ENCODE data around the gene SNIP1. TPM values are rescaled to one million over a fixed set of nuclear protein-coding genes. Genes with fewer than 3 reads are reported as not detected.
A peak's percentile ranks its signal among the peaks of the same experiment; 100 is the strongest.
"Not testable (repeated sequence)": the region's sequence is repeated elsewhere in the genome, so short reads cannot be mapped to it uniquely, and the experiment has no call there.

Gene SNIP1
- total RNA-seq, 1 experiment from 2014 or later: 23.5 TPM

- DNase-seq: peak in 1 of 2 experiments; percentile 43
Observed at GRCh38 chr1:37513795-37514349, 40.2 kb downstream of the SNIP1 start.

DNA sequence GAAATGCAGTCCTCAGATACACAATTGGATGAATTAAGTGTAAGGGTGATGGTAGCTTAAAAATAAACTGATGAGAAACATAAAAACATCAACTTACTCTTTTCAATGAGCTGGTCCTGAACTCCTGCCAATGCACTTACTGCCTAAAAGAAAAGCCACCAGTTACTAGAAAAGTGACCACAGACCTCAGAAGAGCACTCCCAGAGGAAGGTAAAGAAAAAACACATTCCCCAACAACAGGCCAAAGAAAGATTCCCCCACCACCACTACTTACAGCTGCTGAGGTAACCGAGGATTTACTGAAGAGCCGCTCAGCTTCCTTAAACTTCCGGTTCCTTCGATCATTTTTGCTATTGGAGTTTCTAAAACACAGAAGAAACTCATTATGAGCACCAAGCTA is 44.9 kb downstream of the SNIP1 start:
- no peak for DNase-seq
- H3F3A ChIP-seq (ENCODE audit: insufficient read depth, low read depth): no peaks in the 10 kb centered on the region
- peaks cover 22% of the 10 kb centered on the region for H3K79me2 ChIP-seq (ENCODE audit: low read depth)
- H3K4me3 ChIP-seq: no peak overlapping the region
- no peak overlapping the region for H2AFZ ChIP-seq
- H3K27me3 ChIP-seq (ENCODE audit: insufficient read depth, low read depth): no peaks in the 10 kb centered on the region
- no peak for TF ChIP-seq EZH2 (IDR thresholded peaks at IDR 0.05; ENCODE audit: low read depth)
- TF ChIP-seq, protein P1, sequence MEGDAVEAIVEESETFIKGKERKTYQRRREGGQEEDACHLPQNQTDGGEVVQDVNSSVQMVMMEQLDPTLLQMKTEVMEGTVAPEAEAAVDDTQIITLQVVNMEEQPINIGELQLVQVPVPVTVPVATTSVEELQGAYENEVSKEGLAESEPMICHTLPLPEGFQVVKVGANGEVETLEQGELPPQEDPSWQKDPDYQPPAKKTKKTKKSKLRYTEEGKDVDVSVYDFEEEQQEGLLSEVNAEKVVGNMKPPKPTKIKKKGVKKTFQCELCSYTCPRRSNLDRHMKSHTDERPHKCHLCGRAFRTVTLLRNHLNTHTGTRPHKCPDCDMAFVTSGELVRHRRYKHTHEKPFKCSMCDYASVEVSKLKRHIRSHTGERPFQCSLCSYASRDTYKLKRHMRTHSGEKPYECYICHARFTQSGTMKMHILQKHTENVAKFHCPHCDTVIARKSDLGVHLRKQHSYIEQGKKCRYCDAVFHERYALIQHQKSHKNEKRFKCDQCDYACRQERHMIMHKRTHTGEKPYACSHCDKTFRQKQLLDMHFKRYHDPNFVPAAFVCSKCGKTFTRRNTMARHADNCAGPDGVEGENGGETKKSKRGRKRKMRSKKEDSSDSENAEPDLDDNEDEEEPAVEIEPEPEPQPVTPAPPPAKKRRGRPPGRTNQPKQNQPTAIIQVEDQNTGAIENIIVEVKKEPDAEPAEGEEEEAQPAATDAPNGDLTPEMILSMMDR (conservative IDR thresholded peaks at IDR 0.05): peak; percentile 44; the same call in 1 of the 2 replicates
- no peak overlapping the region for H3K4me2 ChIP-seq
- peaks cover 9% of the 10 kb centered on the region for H3K4me1 ChIP-seq (replicated peaks; ENCODE audit: insufficient read depth)
- intact Hi-C loops (cut with micrococcal nuclease; ENCODE audit: unreplicated experiment): no loop called here
- no peaks in the 10 kb centered on the region; the same call in 1 of the 2 replicates for H3K9me3 ChIP-seq (ENCODE audit: insufficient read depth, low read depth)
- no peaks in the 10 kb centered on the region for H3K9me2 ChIP-seq (ENCODE audit: insufficient read depth)
- no TSS peak for BruUV-seq (replicated peaks)
- ChIA-PET CTCF (interaction anchor here (0.5 kb wide), 1 partner anchor 466 kb away, joined by 3 read pairs; no protein-coding TSS in a partner anchor), POLR2A (ENCODE audit: unreplicated experiment) (interaction anchor here (0.7 kb wide), 2 partner anchors 33 to 407 kb away, joined by 3 read pairs; no protein-coding TSS in a partner anchor)
- H4K20me1 ChIP-seq (ENCODE audit: insufficient read depth): peaks cover 8% of the 10 kb centered on the region; the same call in 1 of the 2 replicates
- peaks cover 20% of the 10 kb centered on the region; the same call in 1 of the 2 replicates for H3K36me3 ChIP-seq (ENCODE audit: low read depth)
- no peak overlapping the region for H3K27ac ChIP-seq

More at GRCh38 chr1:37513795-37514349, 40.2 kb downstream of the SNIP1 start:
- intact Hi-C loops (cut with micrococcal nuclease; ENCODE audit: unreplicated experiment): loop anchor here (1.0 to 2.0 kb wide), 3 partner anchors 20 to 41 kb away; partner anchors contain the start of gene SNIP1
- peaks cover 17% of the 10 kb centered on the region; the same call in 1 of the 2 replicates for H3F3A ChIP-seq (ENCODE audit: insufficient read depth, low read depth)
- H3K4me2 ChIP-seq: peak overlapping the region; percentile 94
- H3K9me3 ChIP-seq (ENCODE audit: insufficient read depth, low read depth): no peaks in the 10 kb centered on the region
- ChIA-PET CTCF (interaction anchor here (0.6 to 1.5 kb wide), 3 partner anchors 37 to 42 kb away, joined by 3 to 8 read pairs (median 5); no protein-coding TSS in a partner anchor), POLR2A (ENCODE audit: unreplicated experiment) (interaction anchor here (0.6 to 0.9 kb wide), 6 partner anchors 11 to 1369 kb away, joined by 4 to 12 read pairs (median 6); partner anchors contain the start of gene MRPS15)
- H3K27me3 ChIP-seq (ENCODE audit: insufficient read depth, low read depth): no peaks in the 10 kb centered on the region
- H3K9me2 ChIP-seq (ENCODE audit: insufficient read depth): no peaks in the 10 kb centered on the region
- H3K4me1 ChIP-seq (replicated peaks; ENCODE audit: insufficient read depth): peaks cover 17% of the 10 kb centered on the region
- H3K36me3 ChIP-seq (ENCODE audit: low read depth): peaks cover 4% of the 10 kb centered on the region; the same call in 1 of the 2 replicates
- H3K27ac ChIP-seq: no peak overlapping the region
- TF ChIP-seq, protein P1 (conservative IDR thresholded peaks at IDR 0.05): no peak
- no peak for TF ChIP-seq EZH2 (IDR thresholded peaks at IDR 0.05; ENCODE audit: low read depth)
- H4K20me1 ChIP-seq (ENCODE audit: insufficient read depth): peaks cover 8% of the 10 kb centered on the region; the same call in 1 of the 2 replicates
- peak overlapping the region; percentile 95 for H3K4me3 ChIP-seq
- H3K79me2 ChIP-seq (ENCODE audit: low read depth): peaks cover 23% of the 10 kb centered on the region
- peak overlapping the region; percentile 100 for H2AFZ ChIP-seq
- BruUV-seq (replicated peaks): no TSS peak

DNA sequence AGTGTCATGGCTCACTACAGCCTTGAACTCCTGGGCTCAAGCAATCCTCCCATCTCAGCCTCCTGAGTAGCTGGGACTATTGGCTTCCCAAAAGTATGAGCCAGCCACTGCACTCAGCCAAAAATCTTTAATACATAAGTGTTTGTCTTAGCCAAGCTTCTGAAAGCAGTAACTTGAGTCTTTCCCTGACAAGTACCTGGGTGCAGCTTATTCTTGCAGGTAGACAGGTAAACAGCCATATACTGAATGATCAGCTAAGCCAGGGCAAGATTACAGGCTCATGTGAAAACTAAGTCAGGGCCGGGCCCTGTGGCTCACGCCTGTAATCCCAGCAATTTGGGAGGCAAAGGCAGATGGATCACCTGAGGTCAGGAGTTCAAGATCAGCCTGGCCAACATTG is 47.4 kb downstream of the SNIP1 start:
- BruUV-seq (replicated peaks): no TSS peak
- Histone ChIP-seq H4K20me1 (ENCODE audit: insufficient read depth) (no peaks in the 10 kb centered on the region), H3K36me3 (ENCODE audit: low read depth) (peaks cover 22% of the 10 kb centered on the region; the same call in 1 of the 2 replicates), H3K27ac (no peak overlapping the region), H3K4me2 (no peak overlapping the region), H3K4me3 (no peak overlapping the region), H3K9me3 (ENCODE audit: insufficient read depth, low read depth) (no peaks in the 10 kb centered on the region; the same call in 1 of the 2 replicates), H2AFZ (no peak overlapping the region), H3K27me3 (ENCODE audit: insufficient read depth, low read depth) (no peaks in the 10 kb centered on the region), H3K4me1 (replicated peaks; ENCODE audit: insufficient read depth) (no peaks in the 10 kb centered on the region), H3F3A (ENCODE audit: insufficient read depth, low read depth) (no peaks in the 10 kb centered on the region; the same call in 1 of the 2 replicates), H3K79me2 (ENCODE audit: low read depth) (0 out of 2 replicates have a peak, but pooled peaks cover 2% of the 10 kb centered on the region), H3K9me2 (ENCODE audit: insufficient read depth) (no peaks in the 10 kb centered on the region)
- intact Hi-C loops (cut with micrococcal nuclease; ENCODE audit: unreplicated experiment): no loop called here
- CTCF ChIA-PET: no interaction called here
- DNase-seq: no peak
- POLR2A ChIA-PET (ENCODE audit: unreplicated experiment): no interaction called here
- TF ChIP-seq, protein P1 (conservative IDR thresholded peaks at IDR 0.05): no peak
- no peak for TF ChIP-seq EZH2 (IDR thresholded peaks at IDR 0.05; ENCODE audit: low read depth)

DNA sequence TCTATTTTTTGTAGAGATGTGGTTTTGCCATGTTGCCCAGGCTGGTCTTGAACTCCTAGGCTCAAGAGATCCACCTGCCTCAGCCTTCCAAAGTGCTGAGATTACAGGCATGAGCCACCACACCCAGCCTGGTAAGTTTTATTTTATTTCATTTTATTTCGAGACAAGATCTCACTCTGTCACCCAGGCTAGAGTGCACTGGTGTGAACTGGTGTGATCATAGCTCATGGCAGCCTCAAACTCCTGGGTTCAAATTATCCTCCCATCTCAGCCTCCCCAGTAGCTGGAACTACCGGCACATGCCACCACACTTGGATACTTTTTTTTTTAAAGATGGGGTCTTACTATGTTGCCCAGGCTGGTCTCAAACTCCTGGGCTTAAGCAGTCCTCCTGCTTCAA is 51.3 kb downstream of the SNIP1 start:
- H2AFZ ChIP-seq; H3K27ac ChIP-seq; H3F3A ChIP-seq (ENCODE audit: insufficient read depth, low read depth); H3K4me3 ChIP-seq; H3K4me1 ChIP-seq (replicated peaks; ENCODE audit: insufficient read depth); intact Hi-C loops (cut with micrococcal nuclease; ENCODE audit: unreplicated experiment); DNase-seq; H3K4me2 ChIP-seq; H3K79me2 ChIP-seq (ENCODE audit: low read depth); H4K20me1 ChIP-seq (ENCODE audit: insufficient read depth); BruUV-seq (replicated peaks); H3K9me3 ChIP-seq (ENCODE audit: insufficient read depth, low read depth); POLR2A ChIA-PET (ENCODE audit: unreplicated experiment); H3K9me2 ChIP-seq (ENCODE audit: insufficient read depth); H3K27me3 ChIP-seq (ENCODE audit: insufficient read depth, low read depth): not testable (repeated sequence)
- H3K36me3 ChIP-seq (ENCODE audit: low read depth): peaks cover 28% of the 10 kb centered on the region
- CTCF ChIA-PET: interaction anchor here (0.5 kb wide), 1 partner anchor 357 kb away, joined by 3 read pairs; no protein-coding TSS in a partner anchor

All from PC-9 (cell line).